Mammary epithelial cell (primary cell): Measurements from ENCODE around the gene LHX4.

Experiments
- CTCF ChIP-seq, 2 donors: IDR thresholded peaks in 1 of 2; conservative IDR thresholded peaks in 1 of 2; 2 replicates each; pipeline ENCODE4 v1.5.1; 2011 to 2012; ENCODE audit warnings: inconsistent platforms in 2 of 2, low read length in 2 of 2, mild to moderate bottlenecking in 2 of 2, control low read depth in 1 of 2, low read depth in 1 of 2; ENCODE audit not compliant: insufficient read depth in 1 of 2; ENCODE audit errors: extremely low read depth in 1 of 2
- EZH2 ChIP-seq: IDR thresholded peaks from 2 replicates; pipeline ENCODE4 v1.6.1; 2012; ENCODE audit warnings: low read length, inconsistent platforms, borderline replicate concordance

- TF ChIP-seq CTCF (conservative IDR thresholded peaks at IDR 0.05 in 1 of 2, IDR thresholded peaks at IDR 0.05 in 1 of 2; ENCODE audit: extremely low read depth in 1 of 2, insufficient read depth in 1 of 2, low read depth in 1 of 2, low read length in 2 of 2): no peak
- no peak for TF ChIP-seq EZH2
Observed at GRCh38 chr1:180264595-180264994, 34.5 kb downstream of the LHX4 start.
